HG03378 (cell line): ENCODE data around the gene DLGAP3.
"Not testable (repeated sequence)": the region's sequence is repeated elsewhere in the genome, so short reads cannot be mapped to it uniquely, and the experiment has no call there.

Source experiments
- ATAC-seq: cut with Tn5 transposase; IDR thresholded peaks from one replicate; pipeline ENCODE4 v1.9.1; 2021; ENCODE audit warnings: mild to moderate bottlenecking, moderate library complexity; ENCODE audit not compliant: unreplicated experiment

The DLGAP3 gene

DNA sequence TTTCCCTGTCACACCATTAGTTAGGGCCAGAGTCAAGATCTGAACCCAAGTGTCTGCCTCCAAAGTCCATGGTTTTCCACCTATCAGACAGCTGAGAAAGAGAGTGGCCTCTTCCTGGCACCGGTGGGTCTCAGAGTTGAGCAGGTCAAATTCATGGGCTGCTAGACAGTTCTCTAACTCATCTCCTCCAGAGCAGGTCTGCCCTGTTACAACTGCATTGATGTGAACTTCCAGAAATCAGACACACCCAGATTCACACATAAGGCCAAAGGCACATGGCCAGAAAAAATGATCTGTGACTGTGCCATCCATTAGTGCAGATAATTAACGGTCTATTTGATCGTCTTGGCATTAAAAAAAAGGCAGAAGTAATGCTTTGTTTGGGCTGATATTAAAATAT is 87.4 kb downstream of the DLGAP3 start:
- ATAC-seq: no peak

DNA sequence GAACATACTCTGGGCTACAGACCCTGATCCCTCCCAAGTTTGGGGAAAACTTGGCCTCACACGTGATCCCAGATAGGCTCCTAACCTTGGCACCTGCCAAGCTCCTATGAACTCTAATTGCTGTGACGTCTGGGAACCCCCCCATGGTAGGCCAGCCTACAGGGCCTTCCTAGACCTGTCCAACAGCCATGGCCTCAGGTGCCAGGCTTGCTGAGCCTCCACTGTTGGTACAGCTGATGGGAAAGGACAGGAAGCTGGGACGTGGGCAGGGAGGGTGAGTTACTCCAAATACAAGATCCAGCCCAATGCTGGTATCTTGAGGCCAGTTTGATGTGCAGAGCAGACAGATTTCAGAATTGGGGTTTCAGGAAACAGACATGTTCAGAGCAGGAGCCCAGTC is 89.0 kb downstream of the DLGAP3 start:
- no peak for ATAC-seq

DNA sequence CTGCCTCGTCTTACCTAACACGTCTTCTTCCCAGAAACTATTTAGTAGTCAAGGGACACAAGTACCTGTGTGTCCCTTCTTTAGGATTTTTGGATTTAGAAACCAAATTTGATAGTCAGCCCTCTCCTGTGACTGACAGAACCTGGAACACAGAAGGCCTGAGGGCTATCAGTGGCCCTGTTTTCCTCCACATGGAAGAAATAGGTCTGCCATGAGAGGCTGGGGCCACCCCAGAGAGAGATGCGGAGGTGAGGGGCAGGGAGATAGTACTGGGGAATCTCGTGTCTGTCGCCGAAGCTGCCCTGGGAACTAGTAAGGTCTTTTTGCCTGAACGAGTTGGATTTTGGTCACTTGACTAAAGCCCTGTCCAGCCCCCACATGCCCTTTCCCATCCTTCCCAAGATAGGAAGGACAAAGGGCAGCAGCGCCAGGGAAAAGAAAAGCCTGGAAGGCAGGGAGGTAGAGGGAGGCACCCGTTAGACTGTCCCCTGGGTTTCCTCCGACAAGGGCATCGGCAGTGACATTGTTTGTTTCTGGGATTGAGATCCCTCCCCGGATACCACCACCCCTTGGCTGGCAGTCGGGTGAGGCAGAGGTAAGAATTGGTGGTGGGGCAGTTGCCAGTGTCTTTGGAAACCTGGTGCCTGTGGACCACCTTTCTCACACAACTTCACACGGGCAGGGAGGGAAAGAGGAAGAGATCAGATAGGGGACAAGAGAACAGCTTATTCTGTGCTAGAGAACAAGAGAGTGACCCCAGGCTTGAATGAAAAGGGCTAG is 89.7 kb downstream of the DLGAP3 start:
- ATAC-seq: no peak

DNA sequence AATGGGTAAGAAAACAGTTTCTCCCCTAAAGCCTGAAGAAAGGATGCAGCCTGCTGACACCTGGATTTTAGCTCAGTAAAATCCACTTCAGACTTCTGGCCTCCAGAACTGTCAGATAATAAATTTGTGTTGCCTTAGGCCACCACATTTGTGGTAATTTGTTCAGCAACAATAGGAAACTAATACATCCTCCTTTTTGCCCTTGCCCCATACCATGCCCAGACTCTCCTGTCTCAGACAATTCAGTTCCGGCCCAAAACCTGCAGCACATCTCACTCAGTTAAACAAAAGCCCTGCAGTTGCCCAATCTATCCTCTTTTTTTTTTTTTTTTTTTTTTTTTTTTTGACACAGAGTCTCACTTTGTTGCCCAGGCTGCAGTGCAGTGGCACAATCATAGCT is 95.7 kb downstream of the DLGAP3 start:
- ATAC-seq: no peak

DNA sequence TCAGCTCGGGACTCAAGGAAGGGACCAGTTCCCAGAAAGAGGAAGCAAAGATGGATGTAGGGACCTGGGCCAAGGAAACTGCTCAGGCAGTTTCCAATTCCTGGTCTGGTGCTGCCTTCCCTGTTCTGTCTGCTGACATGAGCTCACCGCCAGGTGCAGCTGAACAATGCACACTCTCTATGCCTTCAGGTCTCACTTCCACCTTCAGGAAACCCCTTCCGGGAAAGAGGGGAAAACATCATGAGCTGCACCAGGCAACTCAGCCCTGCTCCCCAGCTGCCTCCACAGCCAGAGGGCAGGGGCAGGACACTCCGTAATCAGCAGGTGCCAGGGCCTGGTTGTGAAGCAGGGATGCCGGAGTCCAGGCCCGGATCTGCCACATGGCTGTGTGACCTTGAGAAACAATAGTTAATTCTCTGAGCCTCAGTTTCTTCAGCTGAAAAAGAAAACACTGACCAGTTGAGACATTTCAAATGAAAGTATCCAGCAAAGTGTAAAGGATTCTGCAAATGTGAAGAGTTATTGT is 97.7 kb downstream of the DLGAP3 start:
- no peak for ATAC-seq

- ATAC-seq: no peak
Observed at GRCh38 chr1:34829250-34829649, 100.2 kb downstream of the DLGAP3 start.

GRCh38 chr1:34828611-34829010 is 100.8 kb downstream of the DLGAP3 start:
- no peak for ATAC-seq

DNA sequence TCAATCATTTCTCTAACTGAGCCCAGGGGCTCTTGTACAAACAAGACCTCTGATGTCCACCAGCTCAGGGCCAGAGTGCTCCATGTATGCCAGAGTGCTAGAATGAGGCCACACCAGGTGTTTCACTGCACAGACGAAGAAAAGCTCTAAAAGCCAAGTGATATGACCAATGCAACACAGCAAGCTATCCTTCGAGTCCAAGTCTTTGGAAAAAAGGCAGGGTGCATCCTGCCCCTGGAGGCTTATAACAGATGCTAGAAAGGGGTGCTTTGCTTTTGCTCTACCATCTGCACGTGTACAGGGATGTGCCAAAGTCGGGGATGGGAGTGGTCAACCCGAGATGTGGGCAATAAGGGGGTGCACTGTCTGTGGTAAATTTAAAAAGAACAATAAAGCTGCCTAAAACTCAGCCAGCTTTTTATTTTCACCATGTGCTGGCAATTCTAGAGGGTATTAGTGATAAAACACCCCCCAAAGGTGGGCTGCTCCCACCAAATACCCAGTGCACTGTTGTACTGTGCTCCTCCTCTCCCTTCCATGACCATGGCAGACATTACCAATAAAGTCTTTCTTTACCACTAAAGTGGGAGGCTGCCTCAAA is 102.0 kb downstream of the DLGAP3 start:
- ATAC-seq: no peak

DNA sequence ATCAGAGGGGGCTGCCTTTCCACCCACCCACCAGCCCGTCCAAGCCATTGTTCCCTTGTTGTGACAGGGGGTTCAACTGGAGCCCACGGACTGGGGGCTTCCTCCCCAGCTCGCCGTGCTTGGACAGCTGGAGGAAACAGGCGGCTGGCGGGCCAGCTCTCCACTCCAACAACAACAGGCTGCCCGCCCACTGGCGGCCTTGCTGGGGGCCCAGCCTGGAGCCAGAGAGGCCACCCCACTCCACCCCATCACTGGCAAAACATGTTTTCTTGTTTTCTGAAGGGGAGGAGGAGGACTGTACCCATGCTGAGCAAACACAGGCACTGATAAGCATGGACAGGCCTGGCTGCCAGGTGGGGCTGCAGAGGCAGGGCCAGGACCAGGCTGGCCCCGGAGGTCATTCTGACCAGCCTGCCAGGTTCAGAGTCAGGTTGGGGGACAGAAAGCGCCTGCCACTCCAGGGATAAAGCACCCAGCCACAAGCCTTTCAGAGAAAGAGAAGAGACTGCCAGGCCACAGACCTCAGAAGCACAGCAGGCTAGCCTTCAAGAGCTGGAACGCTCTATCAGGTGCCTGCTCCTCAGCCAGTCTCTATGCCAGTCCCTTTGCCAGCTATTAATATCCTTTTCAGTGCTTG is 103.9 kb downstream of the DLGAP3 start:
- no peak for ATAC-seq

DNA sequence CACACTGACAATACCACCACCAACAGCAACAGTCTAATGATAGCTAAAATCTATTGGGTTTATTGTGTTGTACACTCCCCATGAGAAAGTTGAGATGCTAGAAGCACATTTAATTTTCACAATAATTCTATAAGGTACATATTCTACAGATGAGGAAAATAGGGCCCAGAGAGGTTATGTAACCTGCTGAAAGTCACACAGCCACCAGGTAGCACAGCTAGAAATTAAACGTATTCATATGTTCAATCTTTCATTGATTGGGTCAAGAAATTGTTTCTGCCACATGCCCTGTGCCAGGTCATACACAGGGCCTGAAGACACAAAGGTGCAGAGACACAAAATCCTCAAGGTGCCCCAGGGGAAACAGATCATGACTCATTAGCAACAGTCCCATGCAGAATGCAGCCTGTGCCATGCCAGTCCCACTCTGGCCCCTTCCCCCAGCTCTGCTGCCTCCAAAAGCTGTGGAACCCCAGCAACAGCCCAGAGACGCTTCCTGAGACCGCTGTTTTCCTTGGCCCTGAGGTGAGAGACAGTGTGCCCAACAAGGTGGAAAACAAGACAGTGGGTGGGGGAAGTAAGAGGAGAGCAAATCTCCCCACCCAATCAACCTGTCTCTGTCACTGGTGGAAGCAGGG is 104.5 kb downstream of the DLGAP3 start:
- ATAC-seq: no peak

DNA sequence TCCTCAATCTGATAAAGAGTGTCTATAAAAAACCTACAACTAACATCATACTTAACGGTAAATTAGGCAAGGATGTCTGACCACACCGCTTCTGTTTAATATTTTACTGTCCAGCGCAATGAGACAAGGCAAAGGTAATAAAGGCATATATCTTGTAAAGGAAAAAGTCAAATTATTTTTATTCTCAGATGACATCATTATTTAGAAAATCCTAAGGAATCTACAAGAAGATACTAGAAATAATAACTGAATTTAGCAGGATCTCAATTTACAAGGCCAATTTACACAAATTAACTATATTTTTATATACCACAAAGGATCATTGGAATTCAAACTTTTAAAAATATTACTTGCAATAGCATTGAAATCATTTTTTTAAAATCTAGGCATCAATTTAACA is 107.2 kb downstream of the DLGAP3 start:
- ATAC-seq: no peak

- ATAC-seq: not testable (repeated sequence)
Observed at GRCh38 chr1:34818862-34819261, 110.6 kb downstream of the DLGAP3 start.

- ATAC-seq: no peak
Observed at GRCh38 chr1:34816778-34817177, 112.7 kb downstream of the DLGAP3 start.

- no peak for ATAC-seq
Observed at GRCh38 chr1:34816332-34816731, 113.1 kb downstream of the DLGAP3 start.
